ENCODE data around the gene PLD4.
"Not testable (repeated sequence)": the region's sequence is repeated elsewhere in the genome, so short reads cannot be mapped to it uniquely, and the experiment has no call there.

PLD4 gene

DNA sequence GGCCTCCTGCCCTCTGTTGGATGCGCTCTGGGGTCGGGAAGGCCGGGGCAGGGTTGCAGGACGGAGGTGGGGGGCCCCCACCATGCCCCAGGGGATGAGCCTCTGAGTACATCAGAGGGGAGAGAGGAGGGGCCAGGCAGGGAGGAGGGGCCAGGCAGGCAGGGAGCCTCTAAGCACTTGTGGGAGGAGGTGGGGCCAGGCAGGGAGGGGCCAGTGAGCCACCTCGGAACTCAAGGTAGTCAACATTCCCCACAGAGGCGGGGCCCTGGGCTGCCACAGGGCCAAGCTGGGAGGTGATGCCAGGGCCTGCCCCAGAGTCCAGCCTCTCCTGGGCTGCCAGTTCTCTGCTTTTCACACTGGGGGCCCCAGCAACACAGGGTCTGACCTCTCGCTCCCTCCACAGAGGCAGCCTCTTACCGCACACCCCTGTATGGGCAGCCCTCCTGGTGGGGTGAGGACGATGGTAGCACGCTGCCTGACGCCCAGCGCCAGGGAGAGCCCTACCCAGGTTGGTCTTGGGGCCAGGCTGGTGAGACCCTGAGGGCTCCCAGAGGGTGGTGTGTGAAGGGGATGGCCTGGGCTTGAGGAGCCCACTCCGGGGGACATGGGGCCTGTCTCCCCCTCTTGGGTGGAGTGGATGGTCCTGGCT lies 42.2 kb upstream of the PLD4 start:
- Mint-ChIP-seq H3K9me3 (no peaks in the 10 kb centered on the region), H3K27ac (no peak overlapping the region), H3K4me3 (no peak overlapping the region), H3K27me3 (no peaks in the 10 kb centered on the region), H3K36me3 (ENCODE audit: insufficient read depth) (no peaks in the 10 kb centered on the region), H3K4me1 (ENCODE audit: low read depth in 2 of 2) (no peaks in the 10 kb centered on the region)
- DNase-seq (no peak), ATAC-seq (replicated peaks) (no peak)

DNA sequence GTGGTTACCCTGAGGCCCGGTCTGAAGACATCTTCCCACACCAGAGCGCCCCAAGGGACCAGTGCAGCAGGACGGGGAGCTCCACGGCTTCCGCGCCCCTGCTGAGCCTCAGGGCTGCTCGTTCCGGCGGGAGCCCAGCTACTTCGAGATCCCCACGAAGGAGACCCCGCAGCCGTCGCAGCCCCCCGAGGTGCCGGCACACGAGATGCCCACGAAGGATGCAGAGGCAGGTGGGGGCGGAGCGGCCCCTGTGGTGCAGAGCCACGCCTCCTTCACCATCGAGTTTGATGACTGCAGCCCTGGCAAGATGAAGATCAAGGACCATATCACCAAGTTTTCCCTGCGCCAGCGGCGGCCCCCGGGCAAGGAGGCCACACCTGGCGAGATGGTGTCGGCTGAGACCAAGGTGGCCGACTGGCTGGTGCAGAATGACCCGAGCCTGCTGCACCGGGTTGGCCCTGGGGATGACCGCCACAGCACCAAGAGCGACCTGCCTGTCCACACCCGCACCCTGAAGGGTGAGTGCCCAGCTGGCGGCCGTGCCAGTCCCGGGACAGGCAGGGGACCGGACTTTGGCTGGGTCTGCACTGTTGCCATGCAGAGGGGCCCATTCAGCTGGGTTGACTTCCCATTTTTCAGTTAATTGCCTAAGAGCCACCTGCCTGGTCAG lies 41.6 kb upstream of the PLD4 start:
- DNase-seq: no peak
- Mint-ChIP-seq H3K4me3 (no peak overlapping the region), H3K27ac (no peak overlapping the region), H3K4me1 (ENCODE audit: low read depth in 2 of 2) (no peaks in the 10 kb centered on the region), H3K27me3 (no peaks in the 10 kb centered on the region), H3K36me3 (ENCODE audit: insufficient read depth) (no peaks in the 10 kb centered on the region), H3K9me3 (no peaks in the 10 kb centered on the region)
- ATAC-seq (replicated peaks): no peak

DNA sequence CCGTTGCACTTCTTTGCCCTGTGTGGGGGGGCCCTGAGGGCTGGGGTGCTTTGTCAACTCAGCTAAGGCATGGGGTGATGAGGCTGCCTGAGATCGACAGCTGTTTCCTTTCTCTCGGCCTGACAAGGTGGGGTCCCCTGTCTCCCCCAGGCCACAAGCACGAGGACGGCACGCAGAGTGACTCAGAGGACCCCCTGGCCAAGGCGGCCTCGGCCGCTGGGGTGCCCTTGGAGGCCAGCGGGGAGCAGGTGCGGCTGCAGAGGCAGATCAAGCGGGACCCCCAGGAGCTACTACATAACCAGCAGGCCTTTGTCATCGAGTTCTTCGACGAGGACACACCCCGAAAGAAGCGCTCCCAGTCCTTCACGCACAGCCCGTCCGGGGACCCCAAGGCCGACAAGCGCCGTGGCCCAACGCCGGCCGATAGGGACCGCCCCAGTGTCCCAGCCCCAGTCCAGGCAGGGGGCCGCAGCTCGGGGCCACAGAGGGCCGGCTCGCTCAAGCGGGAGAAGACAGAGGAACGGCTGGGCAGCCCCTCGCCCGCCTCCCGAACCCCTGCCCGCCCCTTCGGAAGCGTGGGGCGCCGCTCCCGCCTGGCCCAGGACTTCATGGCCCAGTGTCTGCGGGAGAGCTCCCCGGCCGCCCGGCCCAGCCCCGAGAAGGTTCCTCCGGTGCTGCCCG lies 40.9 kb upstream of the PLD4 start:
- H3K4me1 Mint-ChIP-seq (ENCODE audit: low read depth in 2 of 2): no peaks in the 10 kb centered on the region
- H3K9me3 Mint-ChIP-seq: no peaks in the 10 kb centered on the region
- no peak overlapping the region for H3K27ac Mint-ChIP-seq
- no peak for DNase-seq
- no peak for ATAC-seq (replicated peaks)
- H3K36me3 Mint-ChIP-seq (ENCODE audit: insufficient read depth): no peaks in the 10 kb centered on the region
- no peak overlapping the region for H3K4me3 Mint-ChIP-seq
- H3K27me3 Mint-ChIP-seq: no peaks in the 10 kb centered on the region

DNA sequence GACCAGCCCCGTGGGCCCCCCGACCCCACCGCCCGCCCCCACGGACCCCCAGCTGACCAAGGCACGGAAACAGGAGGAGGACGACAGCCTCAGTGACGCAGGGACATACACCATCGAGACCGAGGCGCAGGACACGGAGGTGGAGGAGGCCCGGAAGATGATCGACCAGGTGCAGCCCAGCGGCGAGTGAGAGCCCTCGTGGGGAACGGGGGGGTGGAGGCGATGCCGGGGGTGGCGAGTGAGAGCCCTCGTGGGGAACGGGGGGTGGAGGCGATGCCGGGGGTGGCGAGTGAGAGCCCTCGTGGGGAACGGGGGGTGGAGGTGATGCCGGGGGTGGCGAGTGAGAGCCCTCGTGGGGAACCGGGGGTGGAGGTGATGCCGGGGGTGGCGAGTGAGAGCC lies 40.3 kb upstream of the PLD4 start:
- H3K4me1 Mint-ChIP-seq (ENCODE audit: low read depth in 2 of 2); DNase-seq; H3K27ac Mint-ChIP-seq; H3K4me3 Mint-ChIP-seq; H3K36me3 Mint-ChIP-seq (ENCODE audit: insufficient read depth); H3K27me3 Mint-ChIP-seq; H3K9me3 Mint-ChIP-seq; ATAC-seq (replicated peaks): not testable (repeated sequence)

DNA sequence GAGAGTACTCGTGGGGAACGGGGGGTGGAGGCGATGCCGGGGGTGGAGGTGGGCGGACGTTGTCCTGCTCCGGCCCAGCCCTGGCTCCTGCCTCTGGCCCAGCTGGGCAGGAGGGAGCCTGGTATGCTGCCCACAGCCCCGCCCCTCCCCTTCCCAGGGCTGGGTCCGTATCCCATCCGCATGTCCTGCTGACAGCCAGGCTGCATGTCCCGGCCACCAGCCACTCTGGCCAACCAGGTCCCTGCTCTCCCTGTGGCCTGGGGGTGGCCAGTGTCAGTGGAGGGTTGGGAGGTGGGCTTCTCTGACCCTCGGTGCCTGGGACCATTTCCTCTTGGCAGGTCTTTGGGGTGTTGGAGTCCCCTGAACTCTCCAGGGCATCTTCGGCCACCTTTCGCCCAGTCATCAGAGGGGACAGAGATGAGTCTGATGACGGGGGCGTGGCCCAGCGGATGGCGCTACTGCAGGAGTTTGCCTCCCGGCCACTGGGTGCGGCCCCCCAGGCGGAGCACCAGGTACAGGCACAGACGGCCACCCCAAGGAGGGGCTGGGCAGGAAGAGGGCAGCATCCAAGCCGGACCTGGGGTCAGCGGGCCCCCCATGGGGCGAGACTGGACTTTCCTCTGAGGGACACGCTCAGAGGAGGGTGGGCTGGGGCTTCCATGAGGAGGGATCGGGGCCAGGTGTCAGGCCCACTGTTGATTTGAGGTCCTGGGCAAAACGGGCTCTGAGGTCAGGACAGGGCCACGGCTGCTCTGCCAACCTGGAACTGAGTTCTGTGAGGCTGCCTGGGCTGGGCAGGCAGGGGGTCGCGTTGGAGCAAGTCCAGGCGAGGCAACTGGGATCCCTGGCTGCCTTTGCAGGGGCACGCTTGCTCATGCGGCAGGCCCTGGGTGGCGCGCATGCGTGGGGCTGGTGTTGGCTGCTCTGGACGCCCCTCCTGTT lies 39.4 kb upstream of the PLD4 start:
- Mint-ChIP-seq H3K27me3 (no peaks in the 10 kb centered on the region), H3K36me3 (ENCODE audit: insufficient read depth) (no peaks in the 10 kb centered on the region), H3K27ac (no peak overlapping the region), H3K4me1 (ENCODE audit: low read depth in 2 of 2) (no peaks in the 10 kb centered on the region), H3K4me3 (no peak overlapping the region), H3K9me3 (no peaks in the 10 kb centered on the region)
- ATAC-seq (replicated peaks): no peak
- no peak for DNase-seq

DNA sequence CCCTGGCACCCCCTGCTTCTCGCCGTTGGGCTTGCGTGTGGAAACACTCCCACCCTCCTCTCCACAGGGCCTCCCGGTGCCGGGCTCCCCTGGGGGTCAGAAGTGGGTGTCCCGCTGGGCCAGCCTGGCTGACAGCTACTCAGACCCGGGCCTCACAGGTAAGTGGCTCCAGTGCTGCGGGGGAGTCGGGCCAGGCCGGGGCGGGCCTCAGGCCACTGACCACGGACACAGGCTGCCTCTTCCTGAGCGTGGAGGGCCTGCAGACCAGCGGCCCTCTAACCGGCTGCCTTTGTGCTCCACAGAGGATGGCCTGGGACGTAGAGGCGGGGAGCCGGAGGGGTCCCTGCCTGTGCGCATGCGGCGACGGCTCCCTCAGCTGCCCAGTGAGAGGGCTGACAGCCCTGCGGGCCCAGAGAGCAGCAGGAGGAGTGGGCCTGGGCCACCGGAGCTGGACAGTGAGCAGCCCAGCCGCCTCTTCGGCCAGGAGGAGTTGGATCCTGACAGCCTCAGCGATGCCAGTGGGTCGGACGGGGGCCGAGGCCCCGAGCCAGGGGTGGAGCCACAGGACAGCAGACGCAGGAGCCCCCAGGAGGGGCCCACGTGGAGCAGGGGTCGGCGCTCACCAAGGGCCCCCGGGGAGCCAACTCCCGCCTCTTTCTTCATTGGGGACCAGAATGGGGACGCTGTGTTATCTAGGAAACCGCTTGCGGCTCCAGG lies 38.5 kb upstream of the PLD4 start:
- no peak for ATAC-seq (replicated peaks)
- Mint-ChIP-seq H3K9me3 (no peaks in the 10 kb centered on the region), H3K27me3 (no peaks in the 10 kb centered on the region), H3K36me3 (ENCODE audit: insufficient read depth) (peaks cover 3% of the 10 kb centered on the region), H3K4me3 (no peak overlapping the region), H3K27ac (no peak overlapping the region), H3K4me1 (ENCODE audit: low read depth in 2 of 2) (no peaks in the 10 kb centered on the region)
- no peak for DNase-seq

DNA sequence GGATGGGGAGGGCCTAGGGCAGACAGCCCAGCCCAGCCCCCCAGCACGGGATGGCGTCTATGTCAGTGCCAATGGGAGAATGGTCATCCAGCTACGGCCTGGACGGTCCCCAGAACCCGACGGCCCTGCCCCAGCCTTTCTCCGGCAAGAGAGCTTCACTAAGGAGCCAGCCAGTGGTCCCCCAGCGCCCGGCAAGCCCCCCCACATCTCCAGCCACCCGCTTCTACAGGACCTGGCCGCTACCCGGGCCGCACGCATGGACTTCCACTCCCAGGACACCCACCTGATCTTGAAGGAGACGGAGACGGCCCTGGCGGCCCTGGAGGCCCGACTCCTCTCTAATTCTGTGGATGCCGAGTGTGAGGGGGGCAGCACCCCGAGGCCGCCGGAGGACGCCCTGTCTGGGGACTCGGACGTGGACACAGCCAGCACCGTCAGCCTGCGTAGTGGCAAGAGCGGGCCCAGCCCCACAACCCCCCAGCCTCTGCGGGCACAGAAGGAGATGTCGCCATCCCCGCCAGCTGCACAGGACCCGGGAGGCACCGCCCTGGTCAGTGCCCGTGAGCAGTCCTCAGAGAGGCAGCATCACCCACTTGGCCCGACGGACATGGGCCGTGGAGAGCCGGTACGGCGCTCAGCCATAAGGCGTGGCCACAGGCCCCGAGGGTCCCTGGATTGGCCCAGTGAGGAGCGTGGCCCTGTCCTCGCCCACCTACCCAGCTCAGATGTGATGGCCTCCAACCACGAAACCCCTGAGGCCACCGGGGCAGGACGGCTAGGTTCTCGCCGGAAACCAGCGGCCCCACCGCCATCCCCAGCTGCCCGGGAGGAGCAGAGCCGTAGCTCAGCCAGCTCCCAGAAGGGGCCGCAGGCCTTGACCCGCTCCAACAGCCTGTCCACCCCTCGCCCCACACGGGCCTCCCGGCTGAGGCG lies 37.7 kb upstream of the PLD4 start:
- no peaks in the 10 kb centered on the region for H3K9me3 Mint-ChIP-seq
- no peak overlapping the region for H3K27ac Mint-ChIP-seq
- no peaks in the 10 kb centered on the region for H3K4me1 Mint-ChIP-seq (ENCODE audit: low read depth in 2 of 2)
- no peaks in the 10 kb centered on the region for H3K27me3 Mint-ChIP-seq
- no peak overlapping the region for H3K4me3 Mint-ChIP-seq
- DNase-seq (no peak), ATAC-seq (replicated peaks) (no peak)
- peaks cover 3% of the 10 kb centered on the region for H3K36me3 Mint-ChIP-seq (ENCODE audit: insufficient read depth)

DNA sequence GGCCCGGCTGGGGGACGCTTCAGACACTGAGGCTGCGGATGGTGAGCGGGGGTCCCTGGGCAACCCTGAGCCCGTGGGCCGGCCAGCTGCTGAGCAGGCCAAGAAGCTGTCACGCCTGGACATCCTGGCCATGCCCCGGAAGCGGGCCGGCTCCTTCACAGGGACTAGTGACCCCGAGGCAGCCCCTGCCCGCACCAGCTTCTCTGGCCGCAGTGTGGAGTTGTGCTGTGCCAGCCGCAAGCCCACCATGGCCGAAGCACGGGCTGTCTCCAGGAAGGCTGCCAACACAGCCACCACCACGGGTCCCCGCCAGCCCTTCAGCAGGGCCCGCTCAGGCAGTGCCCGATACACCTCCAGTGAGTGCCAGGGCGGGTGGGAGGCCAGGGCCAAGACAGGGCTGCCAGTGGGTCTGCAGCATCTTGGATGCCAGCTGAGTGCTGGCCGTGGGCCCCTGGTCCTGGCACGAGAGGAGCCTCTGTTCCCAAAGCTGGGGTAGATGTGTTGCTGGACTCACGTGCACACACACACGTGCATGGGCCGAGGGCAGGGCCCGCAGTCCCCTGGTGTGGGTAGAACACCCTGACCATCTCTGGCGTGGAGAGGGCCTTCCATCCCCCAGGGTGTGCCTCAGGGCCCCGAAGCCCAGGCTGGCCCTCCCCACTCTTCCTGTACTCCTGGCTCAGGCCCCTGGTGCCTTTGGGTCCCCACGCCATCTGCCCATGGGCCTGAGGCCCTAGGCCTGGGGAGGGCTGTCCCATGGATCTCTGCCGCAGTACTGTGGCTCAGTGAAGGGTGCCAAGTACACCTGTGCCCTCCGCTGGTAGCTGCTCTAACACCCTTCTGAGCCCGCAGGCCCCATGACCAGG lies 36.8 kb upstream of the PLD4 start:
- H3K27me3 Mint-ChIP-seq: no peaks in the 10 kb centered on the region
- DNase-seq (no peak), ATAC-seq (replicated peaks) (no peak)
- no peaks in the 10 kb centered on the region for H3K9me3 Mint-ChIP-seq
- peaks cover 3% of the 10 kb centered on the region for H3K36me3 Mint-ChIP-seq (ENCODE audit: insufficient read depth)
- no peaks in the 10 kb centered on the region for H3K4me1 Mint-ChIP-seq (ENCODE audit: low read depth in 2 of 2)
- H3K4me3 Mint-ChIP-seq: no peak overlapping the region
- no peak overlapping the region for H3K27ac Mint-ChIP-seq

DNA sequence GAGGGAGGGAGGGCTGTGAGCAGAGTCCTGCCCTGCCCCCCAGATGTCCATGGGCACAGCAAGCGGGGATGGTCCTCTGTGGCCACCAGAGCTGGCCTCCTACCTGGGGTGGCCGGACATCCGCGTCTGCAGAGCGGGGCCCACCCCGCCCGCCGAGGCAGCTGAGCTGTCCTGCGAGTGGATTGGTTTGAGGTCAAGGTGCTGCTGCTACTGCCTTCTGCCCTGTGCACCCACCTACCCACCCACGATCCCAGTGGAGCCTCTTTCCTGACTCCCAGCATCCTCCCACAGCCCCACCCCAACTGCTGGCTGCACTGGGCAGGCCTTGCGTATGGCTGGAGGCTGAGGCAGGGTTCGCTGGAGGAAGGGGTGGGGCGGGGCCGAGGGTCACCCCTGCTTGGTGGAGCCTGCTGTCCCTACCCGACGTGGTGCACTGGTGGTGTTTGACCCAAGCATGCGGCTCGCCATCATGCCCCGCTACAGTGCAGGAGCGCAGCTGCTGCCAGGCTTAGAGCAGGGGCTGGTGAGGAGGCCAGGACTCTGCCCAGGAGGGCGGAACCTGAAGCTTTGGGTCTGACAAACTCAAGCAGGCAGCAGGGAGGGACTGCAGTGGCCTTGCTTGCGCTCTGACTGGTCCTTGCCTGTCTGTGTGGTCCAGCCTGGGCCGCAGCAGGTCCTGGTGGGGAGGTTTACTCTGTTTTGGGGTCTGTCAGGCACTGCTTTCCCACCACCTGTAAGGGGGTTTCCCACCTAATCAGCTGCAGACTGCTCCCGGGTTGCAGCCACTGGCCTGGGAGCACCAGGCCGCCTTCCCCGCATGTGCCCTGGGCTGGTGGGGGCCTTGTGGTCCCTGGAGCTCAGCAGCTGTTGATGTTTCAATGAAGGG lies 35.9 kb upstream of the PLD4 start:
- H3K4me1 Mint-ChIP-seq (ENCODE audit: low read depth in 2 of 2): no peaks in the 10 kb centered on the region
- H3K9me3 Mint-ChIP-seq: no peaks in the 10 kb centered on the region
- DNase-seq (no peak), ATAC-seq (replicated peaks) (no peak)
- peaks cover 3% of the 10 kb centered on the region for H3K36me3 Mint-ChIP-seq (ENCODE audit: insufficient read depth)
- H3K4me3 Mint-ChIP-seq: no peak overlapping the region
- H3K27ac Mint-ChIP-seq: no peak overlapping the region
- H3K27me3 Mint-ChIP-seq: no peaks in the 10 kb centered on the region

DNA sequence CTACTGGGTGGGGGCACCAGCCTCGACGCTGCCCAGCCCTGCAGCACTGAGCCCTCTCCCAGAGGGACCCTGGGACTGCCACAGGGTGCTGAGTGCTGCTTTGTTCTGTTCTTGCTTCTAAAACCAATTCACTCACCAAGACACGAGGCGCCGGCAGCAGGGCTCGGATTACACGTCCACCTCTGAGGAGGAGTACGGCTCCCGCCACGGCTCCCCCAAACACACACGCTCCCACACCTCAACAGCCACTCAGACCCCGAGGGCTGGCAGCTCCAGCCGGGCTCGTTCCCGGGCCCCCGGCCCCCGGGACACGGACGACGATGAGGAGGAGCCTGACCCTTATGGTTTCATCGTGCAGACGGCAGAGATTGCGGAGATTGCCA lies 35.3 kb upstream of the PLD4 start:
- H3K27me3 Mint-ChIP-seq: no peaks in the 10 kb centered on the region
- no peaks in the 10 kb centered on the region for H3K4me1 Mint-ChIP-seq (ENCODE audit: low read depth in 2 of 2)
- DNase-seq: no peak

DNA sequence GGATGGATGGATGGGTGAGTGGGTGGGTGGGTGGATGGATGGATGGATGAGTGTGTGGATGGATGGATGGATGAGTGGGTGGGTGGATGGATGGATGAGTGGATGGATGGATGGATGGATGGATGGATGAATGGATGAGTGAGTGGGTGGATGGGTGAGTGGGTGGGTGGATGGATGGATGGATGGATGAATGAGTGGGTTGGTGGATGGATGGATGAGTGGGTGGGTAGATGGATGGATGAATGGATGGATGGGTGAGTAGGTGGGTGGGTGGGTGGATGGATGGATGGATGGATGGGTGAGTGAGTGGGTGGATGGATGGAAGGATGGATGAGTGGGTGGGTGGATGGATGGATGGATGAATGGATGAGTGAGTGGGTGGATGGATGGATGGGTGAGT lies 34.4 kb upstream of the PLD4 start:
- H3K36me3 Mint-ChIP-seq (ENCODE audit: insufficient read depth); DNase-seq; ATAC-seq (replicated peaks); H3K27ac Mint-ChIP-seq; H3K9me3 Mint-ChIP-seq; H3K4me3 Mint-ChIP-seq; H3K27me3 Mint-ChIP-seq; H3K4me1 Mint-ChIP-seq (ENCODE audit: low read depth in 2 of 2): not testable (repeated sequence)

More for the DNA sequence above, 35.3 kb upstream of the PLD4 start:
- Mint-ChIP-seq H3K27ac (no peak overlapping the region), H3K4me3 (no peak overlapping the region), H3K9me3 (no peaks in the 10 kb centered on the region), H3K36me3 (ENCODE audit: insufficient read depth) (peaks cover 3% of the 10 kb centered on the region)
- ATAC-seq (replicated peaks): no peak
